Measurements from ENCODE around the gene ABCC3. TPM values are rescaled to one million over a fixed set of nuclear protein-coding genes. Genes with fewer than 3 reads are reported as not detected.

Gene ABCC3
- total RNA-seq, 1 donor from 2014 or later: not detected

- Mint-ChIP-seq H3K36me3 (ENCODE audit: low read depth) (no peaks in the 10 kb centered on the region), H3K27ac (peak overlapping the region; percentile 26), H3K9me3 (no peaks in the 10 kb centered on the region), H3K27me3 (peaks cover 4% of the 10 kb centered on the region), H3K4me3 (no peak overlapping the region), H3K4me1 (peaks cover 5% of the 10 kb centered on the region)
- no peak for DNase-seq
- intact Hi-C loops (cut with micrococcal nuclease): no loop called here
These were observed 20.1 kb upstream of the ABCC3 start for GRCh38 chr17:50614471-50615051.

- H3K27ac Mint-ChIP-seq: no peak overlapping the region
- intact Hi-C loops (cut with micrococcal nuclease): no loop called here
- H3K9me3 Mint-ChIP-seq: no peaks in the 10 kb centered on the region
- H3K4me3 Mint-ChIP-seq: no peak overlapping the region
- H3K4me1 Mint-ChIP-seq: peaks cover 5% of the 10 kb centered on the region
- no peaks in the 10 kb centered on the region for H3K36me3 Mint-ChIP-seq (ENCODE audit: low read depth)
- DNase-seq: no peak
- H3K27me3 Mint-ChIP-seq: peaks cover 4% of the 10 kb centered on the region
These were observed 18.9 kb upstream of the ABCC3 start for GRCh38 chr17:50615828-50616227.

GRCh38 chr17:50618300-50618699, 16.4 kb upstream of the ABCC3 start:
- Mint-ChIP-seq H3K4me1 (peaks cover 9% of the 10 kb centered on the region), H3K9me3 (no peaks in the 10 kb centered on the region), H3K27ac (no peak overlapping the region), H3K27me3 (peaks cover 9% of the 10 kb centered on the region), H3K4me3 (no peak overlapping the region), H3K36me3 (ENCODE audit: low read depth) (no peaks in the 10 kb centered on the region)
- DNase-seq: no peak
- intact Hi-C loops (cut with micrococcal nuclease): no loop called here

- no peak for DNase-seq
- Mint-ChIP-seq H3K4me1 (peaks cover 9% of the 10 kb centered on the region), H3K9me3 (no peaks in the 10 kb centered on the region), H3K27ac (no peak overlapping the region), H3K4me3 (no peak overlapping the region), H3K36me3 (ENCODE audit: low read depth) (no peaks in the 10 kb centered on the region), H3K27me3 (peaks cover 9% of the 10 kb centered on the region)
- intact Hi-C loops (cut with micrococcal nuclease): no loop called here
These were observed 15.7 kb upstream of the ABCC3 start for GRCh38 chr17:50618941-50619340.

- no peak overlapping the region for H3K27ac Mint-ChIP-seq
- H3K4me1 Mint-ChIP-seq: peaks cover 4% of the 10 kb centered on the region
- H3K36me3 Mint-ChIP-seq (ENCODE audit: low read depth): no peaks in the 10 kb centered on the region
- peaks cover 6% of the 10 kb centered on the region for H3K27me3 Mint-ChIP-seq
- no peak for DNase-seq
- intact Hi-C loops (cut with micrococcal nuclease): no loop called here
- no peaks in the 10 kb centered on the region for H3K9me3 Mint-ChIP-seq
- no peak overlapping the region for H3K4me3 Mint-ChIP-seq
These were observed 15.2 kb upstream of the ABCC3 start for GRCh38 chr17:50619489-50619888.

GRCh38 chr17:50620237-50620636, 14.4 kb upstream of the ABCC3 start:
- H3K4me1 Mint-ChIP-seq: peaks cover 4% of the 10 kb centered on the region
- H3K9me3 Mint-ChIP-seq: no peaks in the 10 kb centered on the region
- no peak for DNase-seq
- H3K27ac Mint-ChIP-seq: no peak overlapping the region
- H3K4me3 Mint-ChIP-seq: no peak overlapping the region
- intact Hi-C loops (cut with micrococcal nuclease): no loop called here
- no peaks in the 10 kb centered on the region for H3K36me3 Mint-ChIP-seq (ENCODE audit: low read depth)
- peaks cover 5% of the 10 kb centered on the region for H3K27me3 Mint-ChIP-seq

GRCh38 chr17:50620858-50621257, 13.8 kb upstream of the ABCC3 start:
- Mint-ChIP-seq H3K4me3 (no peak overlapping the region), H3K9me3 (no peaks in the 10 kb centered on the region), H3K36me3 (ENCODE audit: low read depth) (no peaks in the 10 kb centered on the region), H3K27ac (no peak overlapping the region), H3K4me1 (peaks cover 4% of the 10 kb centered on the region), H3K27me3 (peaks cover 5% of the 10 kb centered on the region)
- no peak for DNase-seq
- intact Hi-C loops (cut with micrococcal nuclease): no loop called here

- H3K27ac Mint-ChIP-seq: no peak overlapping the region
- no peak for DNase-seq
- peaks cover 4% of the 10 kb centered on the region for H3K4me1 Mint-ChIP-seq
- no peaks in the 10 kb centered on the region for H3K36me3 Mint-ChIP-seq (ENCODE audit: low read depth)
- intact Hi-C loops (cut with micrococcal nuclease): no loop called here
- peaks cover 5% of the 10 kb centered on the region for H3K27me3 Mint-ChIP-seq
- H3K9me3 Mint-ChIP-seq: no peaks in the 10 kb centered on the region
- H3K4me3 Mint-ChIP-seq: no peak overlapping the region
These were observed 13.1 kb upstream of the ABCC3 start for GRCh38 chr17:50621574-50622031.

GRCh38 chr17:50624321-50624934, 10.3 kb upstream of the ABCC3 start:
- Mint-ChIP-seq H3K27me3 (peaks cover 24% of the 10 kb centered on the region), H3K9me3 (no peaks in the 10 kb centered on the region), H3K36me3 (ENCODE audit: low read depth) (no peaks in the 10 kb centered on the region), H3K4me1 (peaks cover 8% of the 10 kb centered on the region), H3K4me3 (no peak overlapping the region), H3K27ac (no peak overlapping the region)
- DNase-seq: no peak
- intact Hi-C loops (cut with micrococcal nuclease): no loop called here

GRCh38 chr17:50625032-50625871, 9.4 kb upstream of the ABCC3 start:
- DNase-seq: no peak
- Mint-ChIP-seq H3K27ac (no peak overlapping the region), H3K27me3 (peaks cover 27% of the 10 kb centered on the region), H3K36me3 (ENCODE audit: low read depth) (no peaks in the 10 kb centered on the region), H3K4me1 (peaks cover 8% of the 10 kb centered on the region), H3K4me3 (no peak overlapping the region), H3K9me3 (no peaks in the 10 kb centered on the region)
- intact Hi-C loops (cut with micrococcal nuclease): no loop called here

GRCh38 chr17:50626037-50626574, 8.6 kb upstream of the ABCC3 start:
- Mint-ChIP-seq H3K36me3 (ENCODE audit: low read depth) (no peaks in the 10 kb centered on the region), H3K4me1 (peaks cover 10% of the 10 kb centered on the region), H3K27me3 (peaks cover 31% of the 10 kb centered on the region), H3K9me3 (no peaks in the 10 kb centered on the region), H3K4me3 (no peak overlapping the region), H3K27ac (no peak overlapping the region)
- peak; percentile 88 for DNase-seq
- intact Hi-C loops (cut with micrococcal nuclease): loop anchor here (1.0 kb wide), 1 partner anchor 79 kb away; the partner anchor contains the start of gene SPATA20

GRCh38 chr17:50627036-50627781, 7.5 kb upstream of the ABCC3 start:
- Mint-ChIP-seq H3K36me3 (ENCODE audit: low read depth) (no peaks in the 10 kb centered on the region), H3K27me3 (peaks cover 34% of the 10 kb centered on the region), H3K4me3 (no peak overlapping the region), H3K4me1 (peaks cover 6% of the 10 kb centered on the region), H3K27ac (no peak overlapping the region), H3K9me3 (no peaks in the 10 kb centered on the region)
- no peak for DNase-seq
- intact Hi-C loops (cut with micrococcal nuclease): no loop called here

- Mint-ChIP-seq H3K4me3 (no peak overlapping the region), H3K27me3 (peaks cover 40% of the 10 kb centered on the region), H3K4me1 (peaks cover 6% of the 10 kb centered on the region), H3K36me3 (ENCODE audit: low read depth) (no peaks in the 10 kb centered on the region), H3K27ac (no peak overlapping the region), H3K9me3 (no peaks in the 10 kb centered on the region)
- no peak for DNase-seq
- intact Hi-C loops (cut with micrococcal nuclease): no loop called here
These were observed 6.7 kb upstream of the ABCC3 start for GRCh38 chr17:50627782-50628601.

Measured in activated CD4-positive, alpha-beta T cell treated with anti-CD3 and anti-CD28 coated beads, Interleukin-2, amount 10 ng/mL, durations not matched to agents 24 days and 14 days (primary cell).